ENCODE data around the gene LYPD6. TPM values are rescaled to one million over a fixed set of nuclear protein-coding genes. Genes with fewer than 3 reads are reported as not detected.

LYPD6 gene
- total and polyA plus RNA-seq, 2 donors (not counting 3 experiments of a cell fraction or from before 2014, with no cell fraction given) = 3.0 to 4.0 TPM

DNA sequence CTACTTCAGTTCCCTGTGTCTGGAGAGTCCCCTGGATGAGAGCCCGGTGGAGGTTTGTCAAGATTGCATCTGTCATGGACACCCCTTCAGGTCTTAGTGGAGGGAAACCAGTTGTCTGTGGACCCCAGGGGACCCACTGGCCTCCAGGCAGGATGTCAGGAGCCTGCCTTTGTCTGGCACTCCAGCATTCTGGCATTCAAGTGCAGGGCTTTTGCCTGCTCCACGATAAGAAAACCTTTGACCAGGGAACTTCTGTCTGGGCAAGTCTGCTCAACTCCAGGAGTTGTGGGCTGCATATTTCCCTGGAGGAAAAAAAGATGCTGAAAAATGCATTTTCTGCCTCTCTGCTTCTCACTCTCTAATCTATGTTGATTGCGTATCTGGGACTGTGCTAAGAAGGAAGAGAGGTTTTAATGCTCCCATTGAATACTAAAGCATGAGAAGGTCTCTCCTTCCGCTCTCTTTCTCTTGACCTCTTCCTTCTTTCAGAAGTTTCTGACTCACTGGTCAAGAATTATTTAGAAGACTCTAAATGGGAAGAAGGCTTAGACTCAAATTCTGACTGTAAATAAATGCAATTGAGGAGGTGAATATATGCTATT is 152.7 kb downstream of the LYPD6 start:
- H3K4me3 ChIP-seq (replicated peaks in 1 of 3; ENCODE audit: insufficient read depth in 1 of 3, low read depth in 1 of 3, low read length in 3 of 3) = no peak overlapping the region
- no TSS peak for BruUV-seq (replicated peaks)
- no peaks in the 10 kb centered on the region for H3K9me1 ChIP-seq (replicated peaks; ENCODE audit: control insufficient read depth, extremely low read depth, insufficient read depth, low read length)
- H3K79me2 ChIP-seq (ENCODE audit: control insufficient read depth, insufficient read depth, low read length) = no peaks in the 10 kb centered on the region
- no peaks in the 10 kb centered on the region for H3K9me3 ChIP-seq (replicated peaks; ENCODE audit: control insufficient read depth, insufficient read depth, low read length)
- H3K36me3 ChIP-seq (ENCODE audit: control insufficient read depth in 2 of 2, extremely low read depth in 1 of 2, insufficient read depth in 2 of 2, low read length in 2 of 2) = no peaks in the 10 kb centered on the region
- TF ChIP-seq EZH2 (IDR thresholded peaks at IDR 0.05; ENCODE audit: borderline replicate concordance, low read depth, low read length, severe bottlenecking) (no peak), JUN (IDR thresholded peaks at IDR 0.05; ENCODE audit: borderline replicate concordance, insufficient read depth, insufficient read length, low read depth) (no peak), MYC (IDR thresholded peaks at IDR 0.05; ENCODE audit: low read depth, low read length) (no peak), POLR2AphosphoS5 (IDR thresholded peaks at IDR 0.05; ENCODE audit: insufficient read depth, low read depth, low read length) (no peak), FOS (IDR thresholded peaks at IDR 0.05; ENCODE audit: borderline replicate concordance, insufficient read depth, low read length) (no peak), GATA2 (IDR thresholded peaks at IDR 0.05; ENCODE audit: insufficient read depth, insufficient read length, low read depth, low read length) (no peak), POLR2A (IDR thresholded peaks at IDR 0.05; ENCODE audit: low read depth, low read length) (no peak)
- TF ChIP-seq, protein P1, sequence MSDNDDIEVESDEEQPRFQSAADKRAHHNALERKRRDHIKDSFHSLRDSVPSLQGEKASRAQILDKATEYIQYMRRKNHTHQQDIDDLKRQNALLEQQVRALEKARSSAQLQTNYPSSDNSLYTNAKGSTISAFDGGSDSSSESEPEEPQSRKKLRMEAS (IDR thresholded peaks at IDR 0.05; ENCODE audit: insufficient read depth, insufficient read length) = no peak
- TF ChIP-seq, protein P2, sequence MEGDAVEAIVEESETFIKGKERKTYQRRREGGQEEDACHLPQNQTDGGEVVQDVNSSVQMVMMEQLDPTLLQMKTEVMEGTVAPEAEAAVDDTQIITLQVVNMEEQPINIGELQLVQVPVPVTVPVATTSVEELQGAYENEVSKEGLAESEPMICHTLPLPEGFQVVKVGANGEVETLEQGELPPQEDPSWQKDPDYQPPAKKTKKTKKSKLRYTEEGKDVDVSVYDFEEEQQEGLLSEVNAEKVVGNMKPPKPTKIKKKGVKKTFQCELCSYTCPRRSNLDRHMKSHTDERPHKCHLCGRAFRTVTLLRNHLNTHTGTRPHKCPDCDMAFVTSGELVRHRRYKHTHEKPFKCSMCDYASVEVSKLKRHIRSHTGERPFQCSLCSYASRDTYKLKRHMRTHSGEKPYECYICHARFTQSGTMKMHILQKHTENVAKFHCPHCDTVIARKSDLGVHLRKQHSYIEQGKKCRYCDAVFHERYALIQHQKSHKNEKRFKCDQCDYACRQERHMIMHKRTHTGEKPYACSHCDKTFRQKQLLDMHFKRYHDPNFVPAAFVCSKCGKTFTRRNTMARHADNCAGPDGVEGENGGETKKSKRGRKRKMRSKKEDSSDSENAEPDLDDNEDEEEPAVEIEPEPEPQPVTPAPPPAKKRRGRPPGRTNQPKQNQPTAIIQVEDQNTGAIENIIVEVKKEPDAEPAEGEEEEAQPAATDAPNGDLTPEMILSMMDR (IDR thresholded peaks at IDR 0.05; ENCODE audit: extremely low read depth in 1 of 2, insufficient read depth in 1 of 2, low read depth in 1 of 2, low read length in 2 of 2) = no peak
- H3K27ac ChIP-seq (ENCODE audit: insufficient read depth, low read depth, low read length) = no peak overlapping the region
- POLR2A ChIA-PET = no interaction called here
- dilution Hi-C loops (cut with MboI; ENCODE audit: extremely low pct_ligation_motif_present, low sequenced_read_pairs) (no loop called here), intact Hi-C loops (cut with micrococcal nuclease) (no loop called here)
- no peaks in the 10 kb centered on the region for H3K4me1 ChIP-seq (ENCODE audit: control insufficient read depth, extremely low read depth, insufficient read depth, low read length)
- H3K27me3 ChIP-seq (ENCODE audit: control insufficient read depth in 2 of 2, insufficient read depth in 2 of 2, low read length in 2 of 2) = no peaks in the 10 kb centered on the region
- H3K4me2 ChIP-seq (ENCODE audit: insufficient read depth, low read length) = no peak overlapping the region
- H2AFZ ChIP-seq (ENCODE audit: low read depth, low read length) = no peak overlapping the region
- no peak for FAIRE-seq
- no peak for DNase-seq (ENCODE audit: low read depth, low spot score)
- H4K20me1 ChIP-seq (replicated peaks; ENCODE audit: control insufficient read depth, extremely low read depth, insufficient read depth, low read length) = no peaks in the 10 kb centered on the region
- H3K9ac ChIP-seq (replicated peaks; ENCODE audit: extremely low read depth, insufficient read depth, low read length) = no peak overlapping the region
- CTCF ChIA-PET = no interaction called here

Data from endothelial cell of umbilical vein (primary cell).